Stimulated activated naive CD4-positive, alpha-beta T cell treated with Interleukin-2 at 50 U/mL for 16 hours (primary cell): ENCODE measurements around the gene LTBP2.

Source experiments
- DNase-seq: peaks from one replicate; lab custom pipeline; 2025; lab: John Stamatoyannopoulos, UW

Gene LTBP2

DNA sequence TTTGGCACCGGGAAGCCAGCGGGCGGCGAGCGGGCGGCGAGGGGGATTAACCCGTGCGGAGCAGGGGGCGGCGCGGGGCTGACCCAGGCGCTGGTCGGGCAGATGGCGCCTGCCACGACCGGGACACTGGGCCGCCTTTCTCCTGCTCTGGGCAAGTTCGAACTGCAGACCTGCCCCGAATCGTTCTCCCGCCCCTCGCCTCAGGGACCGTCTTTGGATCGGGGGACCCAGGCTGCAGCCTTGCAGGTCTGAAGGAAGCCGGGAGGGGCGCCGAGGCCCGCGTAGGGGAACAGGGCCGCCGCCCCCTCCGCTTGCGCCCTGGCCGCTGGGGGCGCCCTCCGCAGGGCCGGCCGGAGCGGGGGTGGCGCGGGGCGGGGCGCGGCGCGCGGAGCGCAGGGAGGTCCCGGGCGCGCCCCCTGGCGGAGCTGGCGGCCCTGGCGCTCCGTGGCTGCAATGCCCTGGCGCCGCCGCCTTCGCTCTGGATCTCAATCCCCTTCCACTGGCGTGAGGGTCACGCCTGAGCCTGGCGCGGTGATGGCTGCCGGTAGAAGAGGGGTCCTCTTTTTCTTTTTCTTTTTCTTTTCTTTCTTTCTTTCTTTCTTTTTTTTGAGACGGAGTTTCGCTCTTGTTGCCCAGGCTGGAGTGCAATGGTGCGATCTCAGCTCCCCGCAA, 449 bp upstream of the LTBP2 start:
- DNase-seq, result peak; percentile 77

DNA sequence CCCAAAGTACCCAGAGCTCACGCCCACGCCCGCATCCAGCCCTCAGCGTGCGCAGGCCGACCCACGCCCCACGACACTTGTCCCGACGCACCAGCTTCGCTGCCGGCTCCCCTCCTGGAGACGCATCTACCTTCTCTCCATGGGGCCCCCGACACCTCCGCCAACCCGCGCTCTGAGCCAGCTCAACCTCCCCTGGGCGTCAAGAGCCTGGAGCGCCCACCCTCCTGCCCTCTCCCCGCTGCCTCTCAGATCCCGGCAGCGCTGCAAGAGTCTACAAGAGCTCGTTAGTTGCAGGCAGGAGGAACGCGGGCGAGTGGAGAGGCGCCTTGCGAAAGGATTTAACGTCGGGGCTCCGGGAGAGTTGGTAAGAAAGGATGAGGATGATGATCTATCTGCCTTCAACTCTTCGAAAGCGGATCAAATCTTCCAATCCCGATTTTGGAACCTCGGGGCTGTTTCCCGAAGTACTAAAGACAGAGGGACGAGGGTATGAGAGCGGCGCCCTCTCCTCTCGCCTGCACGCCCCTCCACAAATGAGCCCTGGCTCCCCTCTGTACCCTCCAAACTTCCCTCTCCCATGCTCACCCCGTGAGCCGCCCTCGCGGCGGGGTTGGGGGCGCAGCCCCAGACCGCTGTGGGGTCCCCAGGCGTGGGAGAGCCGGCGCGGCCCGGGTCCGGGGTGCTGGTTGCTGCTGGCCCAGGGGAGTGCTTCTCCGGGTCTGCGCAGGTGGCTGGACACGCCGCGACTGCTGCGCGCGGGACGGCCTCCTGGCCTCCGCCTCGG, 979 bp downstream of the LTBP2 start:
- no peak for DNase-seq

GRCh38 chr14:74610199-74610865, 1.7 kb downstream of the LTBP2 start:
- no peak for DNase-seq

DNA sequence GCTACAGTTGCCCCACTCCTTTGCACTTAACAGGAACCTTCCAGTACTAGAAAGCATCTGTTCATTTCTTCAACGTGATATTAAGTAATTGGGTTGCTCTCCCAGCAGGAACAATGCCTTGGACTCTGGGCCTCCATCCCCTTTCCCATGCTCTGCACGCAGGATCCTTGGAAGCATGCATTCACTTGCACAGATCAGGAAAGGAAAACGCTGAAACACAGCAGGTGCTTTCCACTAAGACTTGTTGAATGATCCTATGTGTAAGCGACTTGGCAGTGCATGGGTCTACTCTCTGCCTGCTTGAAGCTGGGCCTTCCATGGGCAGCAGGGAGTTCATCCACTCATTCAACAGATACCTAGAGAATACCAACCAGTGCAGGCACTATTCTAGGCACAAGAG, 2.3 kb downstream of the LTBP2 start:
- no peak for DNase-seq

DNA sequence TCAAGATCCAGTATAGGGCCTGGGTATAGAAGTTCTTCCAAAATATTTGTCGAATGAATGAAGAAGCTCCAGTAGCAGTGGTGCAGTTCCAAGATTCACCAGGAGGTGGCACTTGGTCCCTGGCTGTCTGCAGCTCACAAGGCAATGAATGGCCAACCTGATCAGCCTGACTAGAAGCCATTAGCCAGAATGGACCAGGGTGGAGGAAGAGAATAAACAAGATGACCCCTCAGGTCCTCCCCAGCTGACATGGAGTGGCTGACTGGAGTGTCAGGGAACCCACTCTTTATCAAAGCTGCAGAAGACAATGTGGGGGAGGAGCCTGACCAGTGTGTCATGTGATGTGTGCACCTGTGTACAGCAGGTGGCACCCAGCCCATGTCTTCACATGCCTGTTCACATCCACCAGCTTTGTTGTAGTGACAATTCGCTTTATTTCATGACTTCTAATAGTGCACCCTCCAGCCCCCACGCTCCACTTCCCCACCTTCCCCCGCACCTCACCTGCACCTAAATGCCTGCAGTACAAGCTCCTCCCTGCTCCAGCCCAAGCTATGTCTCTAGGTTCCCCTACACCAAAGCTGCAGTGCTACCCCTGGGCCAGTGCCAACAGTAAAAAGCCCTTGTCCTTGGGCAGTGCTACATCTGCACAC, 3.0 kb downstream of the LTBP2 start:
- DNase-seq, result peak; percentile 76

GRCh38 chr14:74606727-74607126, 5.3 kb downstream of the LTBP2 start:
- DNase-seq, result no peak

- no peak for DNase-seq
Observed at GRCh38 chr14:74605531-74606223, 6.4 kb downstream of the LTBP2 start.

DNA sequence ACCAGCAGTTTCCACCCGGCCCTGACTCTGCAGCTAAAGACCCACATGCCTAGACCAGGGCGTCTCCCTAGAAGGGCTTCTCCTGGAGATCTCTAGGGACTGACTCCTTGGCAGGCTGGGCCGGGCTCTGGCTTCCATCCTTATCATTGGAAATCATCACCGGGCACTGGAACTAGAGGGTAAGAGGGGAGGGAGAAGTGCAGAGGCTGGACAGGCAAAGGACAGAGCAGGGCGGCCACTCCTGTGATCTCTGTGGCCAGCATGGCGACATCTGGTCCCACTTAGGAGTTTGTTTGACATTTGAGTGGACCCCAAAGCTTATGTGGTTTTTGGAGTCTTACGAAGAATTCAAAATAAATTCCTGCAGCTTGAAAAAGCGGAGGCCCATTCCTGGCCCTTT, 7.1 kb downstream of the LTBP2 start:
- no peak for DNase-seq

GRCh38 chr14:74604157-74604556, 7.9 kb downstream of the LTBP2 start:
- no peak for DNase-seq

GRCh38 chr14:74601982-74602381, 10.1 kb downstream of the LTBP2 start:
- no peak for DNase-seq

- no peak for DNase-seq
Observed at GRCh38 chr14:74599946-74600345, 12.1 kb downstream of the LTBP2 start.

GRCh38 chr14:74599321-74599761, 12.7 kb downstream of the LTBP2 start:
- no peak for DNase-seq

- DNase-seq, result no peak
Observed at GRCh38 chr14:74596741-74597450, 15.1 kb downstream of the LTBP2 start.

DNA sequence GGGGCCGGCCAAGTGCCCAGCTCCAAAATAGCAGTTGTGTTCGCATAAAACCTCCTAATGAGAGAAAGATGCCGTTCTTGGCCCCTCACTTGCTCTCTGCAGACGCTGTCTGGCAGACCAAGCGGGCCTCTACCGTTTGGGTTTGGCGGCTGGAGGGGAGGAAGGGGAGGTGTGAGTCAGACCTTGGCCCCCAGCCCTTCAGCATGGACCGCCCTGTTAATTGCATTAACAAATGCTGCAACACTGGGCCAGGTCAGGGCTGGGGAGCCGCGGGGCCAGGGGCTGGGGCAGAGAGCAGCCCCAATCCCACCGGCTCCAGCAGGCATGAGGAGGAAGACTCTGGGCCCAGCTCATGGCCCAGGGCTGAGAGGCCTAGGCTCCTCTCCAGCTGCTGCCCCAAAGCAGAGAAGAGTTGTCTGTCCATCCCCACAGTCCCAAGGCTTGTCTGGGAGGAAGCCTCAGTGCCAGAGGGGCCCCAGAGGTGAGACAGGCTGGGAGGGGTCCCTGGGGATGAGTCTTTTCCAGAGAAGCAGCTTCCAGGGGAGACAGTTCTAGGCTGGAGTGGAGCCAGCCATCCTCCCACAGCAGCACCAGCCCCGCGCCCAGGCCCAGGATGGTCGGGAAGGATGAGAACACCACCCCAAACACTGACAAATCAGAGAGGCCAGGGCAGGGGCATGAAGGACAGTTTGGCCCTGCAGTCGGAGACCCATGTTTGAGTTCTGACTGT, 16.9 kb downstream of the LTBP2 start:
- no peak for DNase-seq

- DNase-seq, result no peak
Observed at GRCh38 chr14:74594606-74595005, 17.4 kb downstream of the LTBP2 start.

DNA sequence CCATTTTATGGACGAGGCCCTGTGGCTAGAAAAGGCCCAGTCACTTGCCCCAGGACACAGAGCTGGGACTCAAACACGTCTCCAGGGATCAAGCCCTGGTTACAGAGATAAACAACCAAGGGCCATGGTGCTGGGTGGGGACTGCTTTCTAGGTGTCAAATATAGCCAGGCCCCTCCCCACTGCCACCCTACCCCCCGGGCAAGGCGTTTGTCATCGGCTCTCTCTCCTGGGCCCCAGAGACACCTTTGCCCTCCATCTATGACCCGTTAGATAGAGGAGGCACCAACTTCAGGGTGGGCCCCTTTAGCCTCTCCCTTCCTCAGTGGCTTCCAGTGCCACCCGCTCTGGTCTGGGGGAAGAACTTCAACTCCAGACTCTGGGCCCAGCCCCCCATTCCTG, 18.0 kb downstream of the LTBP2 start:
- DNase-seq, result no peak

- no peak for DNase-seq
Observed at GRCh38 chr14:74593241-74593953, 18.6 kb downstream of the LTBP2 start.

DNA sequence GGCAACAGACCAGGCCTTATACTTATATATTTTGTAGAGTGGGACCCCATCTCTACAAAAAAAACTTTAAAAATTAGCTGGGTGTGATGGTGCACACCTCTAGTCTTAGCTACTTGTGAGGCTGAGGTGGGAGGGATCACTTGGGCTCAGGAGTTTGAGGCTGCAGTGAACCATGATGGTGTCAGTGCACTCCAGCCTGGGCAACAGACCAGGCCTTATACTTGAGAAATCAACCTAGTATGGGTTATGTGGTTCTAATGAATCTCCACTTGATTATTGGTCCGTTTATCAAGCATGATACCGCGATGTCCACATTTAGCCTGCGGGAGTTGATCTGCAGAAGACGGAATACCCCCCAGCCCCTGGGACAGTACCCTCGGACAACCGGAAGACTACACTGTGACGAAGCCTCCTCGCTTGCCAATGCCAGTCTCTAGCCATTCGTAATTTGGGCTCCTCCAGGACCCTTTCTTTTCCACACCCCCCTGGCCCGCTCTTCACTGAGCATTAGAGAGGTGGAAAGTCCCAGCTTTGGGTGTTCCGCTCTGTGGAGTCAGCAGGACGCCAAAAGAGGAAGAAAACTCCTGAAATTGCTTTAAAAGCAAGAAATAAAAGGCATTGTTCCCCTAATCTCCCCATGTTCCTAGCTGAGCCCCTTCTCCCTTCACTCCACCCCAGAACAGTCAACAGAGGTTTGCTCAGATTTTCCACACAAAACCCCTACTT, 19.4 kb downstream of the LTBP2 start:
- no peak for DNase-seq

- DNase-seq, result no peak
Observed at GRCh38 chr14:74591899-74592298, 20.1 kb downstream of the LTBP2 start.
